Measurements from ENCODE around the gene PDZD8.

DNA sequence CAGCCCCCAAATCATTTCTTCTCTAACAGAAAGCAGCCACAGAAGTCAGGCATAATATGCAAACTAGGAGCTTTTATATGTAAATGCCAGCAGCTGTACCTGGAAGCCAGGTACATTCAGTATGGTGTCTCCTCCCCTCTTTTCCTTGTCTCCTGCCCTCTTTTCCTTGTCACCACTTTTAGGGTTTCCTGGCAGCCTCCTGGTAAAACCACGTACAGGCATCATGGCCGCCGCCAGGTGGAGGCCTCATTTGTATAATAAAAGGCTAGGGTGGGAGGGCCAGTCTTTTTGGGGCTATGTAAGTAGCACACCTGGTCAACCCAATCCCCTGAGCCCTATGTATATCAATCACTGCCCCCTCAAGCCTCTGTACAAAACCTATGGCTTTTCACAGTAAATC, 28.7 kb downstream of the PDZD8 start:
- no peak for TF ChIP-seq ESRRG (CRISPR knock-in tag; IDR thresholded peaks at IDR 0.05)
- TF ChIP-seq ARNTL (CRISPR knock-in tag; IDR thresholded peaks at IDR 0.05; ENCODE audit: borderline replicate concordance, low read depth) = no peak
- TF ChIP-seq ZNF565 (CRISPR knock-in tag; conservative IDR thresholded peaks at IDR 0.05; ENCODE audit: low read depth) = no peak
- TF ChIP-seq ZFP30 (CRISPR knock-in tag; IDR thresholded peaks at IDR 0.05) = no peak
- TF ChIP-seq, protein P1, sequence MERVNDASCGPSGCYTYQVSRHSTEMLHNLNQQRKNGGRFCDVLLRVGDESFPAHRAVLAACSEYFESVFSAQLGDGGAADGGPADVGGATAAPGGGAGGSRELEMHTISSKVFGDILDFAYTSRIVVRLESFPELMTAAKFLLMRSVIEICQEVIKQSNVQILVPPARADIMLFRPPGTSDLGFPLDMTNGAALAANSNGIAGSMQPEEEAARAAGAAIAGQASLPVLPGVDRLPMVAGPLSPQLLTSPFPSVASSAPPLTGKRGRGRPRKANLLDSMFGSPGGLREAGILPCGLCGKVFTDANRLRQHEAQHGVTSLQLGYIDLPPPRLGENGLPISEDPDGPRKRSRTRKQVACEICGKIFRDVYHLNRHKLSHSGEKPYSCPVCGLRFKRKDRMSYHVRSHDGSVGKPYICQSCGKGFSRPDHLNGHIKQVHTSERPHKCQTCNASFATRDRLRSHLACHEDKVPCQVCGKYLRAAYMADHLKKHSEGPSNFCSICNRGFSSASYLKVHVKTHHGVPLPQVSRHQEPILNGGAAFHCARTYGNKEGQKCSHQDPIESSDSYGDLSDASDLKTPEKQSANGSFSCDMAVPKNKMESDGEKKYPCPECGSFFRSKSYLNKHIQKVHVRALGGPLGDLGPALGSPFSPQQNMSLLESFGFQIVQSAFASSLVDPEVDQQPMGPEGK (CRISPR knock-in tag; IDR thresholded peaks at IDR 0.05; ENCODE audit: borderline replicate concordance) = no peak
- TF ChIP-seq ZNF70 (CRISPR knock-in tag; IDR thresholded peaks at IDR 0.05) = no peak
- TF ChIP-seq CSDC2 (CRISPR knock-in tag; IDR thresholded peaks at IDR 0.05) = no peak
- TF ChIP-seq ZC3H10 (CRISPR knock-in tag; IDR thresholded peaks at IDR 0.05) = no peak
